Astrocyte (in vitro differentiated cells and primary cell): ENCODE measurements around the gene MBOAT2. TPM values are rescaled to one million over a fixed set of nuclear protein-coding genes. Genes with fewer than 3 reads are reported as not detected.

Source experiments
- DNase-seq: peaks from one replicate; pipeline ENCODE4 v3.0.0-alpha.2; 2010; ENCODE audit warnings: low read depth
- FAIRE-seq: peaks from 2 replicates; lab custom pipeline; 2011; peaks lifted over from hg19 to GRCh38; lab: Jason Lieb, UNC
- H2AFZ ChIP-seq: 2 replicates; pipeline ENCODE4 v1.6.0; 2012; ENCODE audit warnings: low read depth, low read length, inconsistent platforms
- H3K27ac ChIP-seq: 2 replicates; pipeline ENCODE4 v1.5.1; 2011; ENCODE audit warnings: low read depth, low read length, inconsistent platforms
- H3K27me3 ChIP-seq: 2 replicates; pipeline ENCODE4 v1.6.0; 2011; ENCODE audit warnings: low read length, inconsistent platforms; ENCODE audit not compliant: insufficient read depth
- H3K36me3 ChIP-seq: 2 replicates; pipeline ENCODE4 v1.5.1; 2011; ENCODE audit warnings: low read length, inconsistent platforms; ENCODE audit not compliant: insufficient read depth
- H3K4me1 ChIP-seq: 2 replicates; pipeline ENCODE4 v1.5.1; 2011; ENCODE audit warnings: low read length, inconsistent platforms; ENCODE audit not compliant: insufficient read depth
- H3K4me2 ChIP-seq: 2 replicates; pipeline ENCODE4 v1.6.0; 2012; ENCODE audit warnings: low read length, inconsistent platforms
- H3K4me3 ChIP-seq: 2 replicates; pipeline ENCODE4 v1.5.1; 2011; ENCODE audit warnings: low read depth, mild to moderate bottlenecking, low read length, inconsistent platforms; ENCODE audit not compliant: insufficient read depth
- H3K79me2 ChIP-seq: 2 replicates; pipeline ENCODE4 v1.6.0; 2012; ENCODE audit warnings: mild to moderate bottlenecking, low read length, inconsistent platforms; ENCODE audit not compliant: insufficient read depth
- H3K9ac ChIP-seq: 2 replicates; pipeline ENCODE4 v1.6.0; 2012; ENCODE audit warnings: mild to moderate bottlenecking, low read length, inconsistent platforms
- H3K9me3 ChIP-seq: 2 replicates; pipeline ENCODE4 v1.5.1; 2012; ENCODE audit warnings: low read depth, mild to moderate bottlenecking, low read length, inconsistent platforms; ENCODE audit not compliant: insufficient read depth
- H4K20me1 ChIP-seq: 2 replicates; pipeline ENCODE4 v1.6.0; 2012; ENCODE audit warnings: low read length, inconsistent platforms; ENCODE audit not compliant: insufficient read depth
- H3K27ac Mint-ChIP-seq: one replicate; pipeline ENCODE4 v1.8.0; 2021; ENCODE audit warnings: mild to moderate bottlenecking, mixed read lengths; ENCODE audit not compliant: unreplicated experiment
- H3K27me3 Mint-ChIP-seq: one replicate; pipeline ENCODE4 v1.8.0; 2021; ENCODE audit warnings: low read depth, mixed read lengths; ENCODE audit not compliant: unreplicated experiment
- H3K36me3 Mint-ChIP-seq: one replicate; pipeline ENCODE4 v1.8.0; 2021; ENCODE audit warnings: low read depth, mixed read lengths; ENCODE audit not compliant: unreplicated experiment
- H3K4me1 Mint-ChIP-seq: one replicate; pipeline ENCODE4 v1.8.0; 2021; ENCODE audit warnings: low read depth, mixed read lengths; ENCODE audit not compliant: unreplicated experiment
- H3K4me3 Mint-ChIP-seq: one replicate; pipeline ENCODE4 v1.8.0; 2021; ENCODE audit warnings: mild to moderate bottlenecking, moderate library complexity, mixed read lengths; ENCODE audit not compliant: unreplicated experiment
- H3K9me3 Mint-ChIP-seq: one replicate; pipeline ENCODE4 v1.8.0; 2021; ENCODE audit warnings: mild to moderate bottlenecking, mixed read lengths; ENCODE audit not compliant: unreplicated experiment
- EZH2 ChIP-seq: IDR thresholded peaks from 2 replicates; pipeline ENCODE4 v1.6.1; 2012; ENCODE audit warnings: mild to moderate bottlenecking, low read length, inconsistent platforms; ENCODE audit not compliant: insufficient read depth
- total RNA-seq: library from RNA; stranded (reverse); gene quantifications from 2 replicates; pipeline ENCODE4 v1.2.1, GENCODE V29; 2021
- TF ChIP-seq, protein P1 (sequence below): IDR thresholded peaks from 2 replicates; pipeline ENCODE4 v1.5.1; 2011; ENCODE audit warnings: low read depth, mild to moderate bottlenecking, inconsistent platforms, low read length, moderate library complexity; ENCODE audit not compliant: insufficient read depth

MBOAT2 gene
- total RNA-seq, 1 donor from 2014 or later, result 54.6 TPM

DNA sequence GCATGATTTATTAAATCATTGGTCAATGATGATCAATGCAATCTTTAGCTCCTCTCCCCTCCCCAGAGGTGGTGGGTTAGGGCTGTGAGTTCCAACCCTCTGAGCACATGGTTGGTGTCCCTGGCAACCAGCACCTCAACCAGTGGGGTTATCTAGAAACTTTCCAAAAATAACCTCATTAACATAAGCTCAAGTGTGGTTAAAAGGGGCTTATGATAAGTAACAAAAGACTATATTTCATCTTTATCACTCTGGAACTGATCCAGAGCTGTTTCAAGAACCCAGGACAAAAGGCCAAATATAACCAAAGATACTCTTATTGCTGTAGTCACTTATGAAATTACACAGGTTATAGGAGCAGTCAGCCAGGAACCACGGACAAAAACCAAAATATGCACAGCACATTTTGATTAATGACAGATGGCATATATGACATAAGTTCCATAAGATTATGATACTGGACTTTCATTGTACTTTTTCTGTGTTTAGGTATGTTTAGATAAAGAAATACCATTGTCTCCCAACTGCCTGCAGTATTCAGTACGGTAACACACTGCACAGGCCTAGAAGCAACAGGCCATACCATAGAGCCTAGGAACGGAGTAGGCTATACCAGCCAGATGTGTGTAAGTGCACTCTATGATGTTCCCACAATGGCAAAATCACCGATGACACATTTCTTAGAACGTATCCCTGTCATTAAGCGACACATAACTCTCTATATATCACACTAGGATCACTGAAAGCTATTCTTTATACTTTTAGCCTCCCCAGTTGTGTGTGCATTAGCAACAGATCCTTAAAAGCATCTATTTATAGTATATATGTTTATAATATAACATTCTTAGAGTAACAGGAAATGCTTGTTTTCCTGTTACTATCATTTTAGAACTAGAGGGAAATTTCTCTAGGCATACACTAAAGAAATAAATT, 197.9 kb downstream of the MBOAT2 start:
- peaks cover 26% of the 10 kb centered on the region for H3K36me3 ChIP-seq
- H3K9me3 Mint-ChIP-seq, result no peaks in the 10 kb centered on the region
- DNase-seq, result peak; percentile 12
- H3K9me3 ChIP-seq, result no peaks in the 10 kb centered on the region
- no peak overlapping the region for H3K9ac ChIP-seq
- FAIRE-seq, result no peak
- peaks cover 16% of the 10 kb centered on the region for H3K4me1 Mint-ChIP-seq
- H3K27ac ChIP-seq, result no peak overlapping the region
- H3K27ac Mint-ChIP-seq, result no peak overlapping the region
- H3K79me2 ChIP-seq, result no peaks in the 10 kb centered on the region
- no peak overlapping the region for H2AFZ ChIP-seq
- no peaks in the 10 kb centered on the region for H3K27me3 ChIP-seq
- no peaks in the 10 kb centered on the region for H3K27me3 Mint-ChIP-seq
- TF ChIP-seq, protein P1, sequence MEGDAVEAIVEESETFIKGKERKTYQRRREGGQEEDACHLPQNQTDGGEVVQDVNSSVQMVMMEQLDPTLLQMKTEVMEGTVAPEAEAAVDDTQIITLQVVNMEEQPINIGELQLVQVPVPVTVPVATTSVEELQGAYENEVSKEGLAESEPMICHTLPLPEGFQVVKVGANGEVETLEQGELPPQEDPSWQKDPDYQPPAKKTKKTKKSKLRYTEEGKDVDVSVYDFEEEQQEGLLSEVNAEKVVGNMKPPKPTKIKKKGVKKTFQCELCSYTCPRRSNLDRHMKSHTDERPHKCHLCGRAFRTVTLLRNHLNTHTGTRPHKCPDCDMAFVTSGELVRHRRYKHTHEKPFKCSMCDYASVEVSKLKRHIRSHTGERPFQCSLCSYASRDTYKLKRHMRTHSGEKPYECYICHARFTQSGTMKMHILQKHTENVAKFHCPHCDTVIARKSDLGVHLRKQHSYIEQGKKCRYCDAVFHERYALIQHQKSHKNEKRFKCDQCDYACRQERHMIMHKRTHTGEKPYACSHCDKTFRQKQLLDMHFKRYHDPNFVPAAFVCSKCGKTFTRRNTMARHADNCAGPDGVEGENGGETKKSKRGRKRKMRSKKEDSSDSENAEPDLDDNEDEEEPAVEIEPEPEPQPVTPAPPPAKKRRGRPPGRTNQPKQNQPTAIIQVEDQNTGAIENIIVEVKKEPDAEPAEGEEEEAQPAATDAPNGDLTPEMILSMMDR, result no peak
- TF ChIP-seq EZH2, result no peak
- no peak overlapping the region for H3K4me2 ChIP-seq
- peaks cover 8% of the 10 kb centered on the region for H4K20me1 ChIP-seq
- H3K36me3 Mint-ChIP-seq, result peaks cover 17% of the 10 kb centered on the region
- H3K4me3 Mint-ChIP-seq, result no peak overlapping the region
- no peak overlapping the region for H3K4me3 ChIP-seq
- peaks cover 16% of the 10 kb centered on the region for H3K4me1 ChIP-seq

DNA sequence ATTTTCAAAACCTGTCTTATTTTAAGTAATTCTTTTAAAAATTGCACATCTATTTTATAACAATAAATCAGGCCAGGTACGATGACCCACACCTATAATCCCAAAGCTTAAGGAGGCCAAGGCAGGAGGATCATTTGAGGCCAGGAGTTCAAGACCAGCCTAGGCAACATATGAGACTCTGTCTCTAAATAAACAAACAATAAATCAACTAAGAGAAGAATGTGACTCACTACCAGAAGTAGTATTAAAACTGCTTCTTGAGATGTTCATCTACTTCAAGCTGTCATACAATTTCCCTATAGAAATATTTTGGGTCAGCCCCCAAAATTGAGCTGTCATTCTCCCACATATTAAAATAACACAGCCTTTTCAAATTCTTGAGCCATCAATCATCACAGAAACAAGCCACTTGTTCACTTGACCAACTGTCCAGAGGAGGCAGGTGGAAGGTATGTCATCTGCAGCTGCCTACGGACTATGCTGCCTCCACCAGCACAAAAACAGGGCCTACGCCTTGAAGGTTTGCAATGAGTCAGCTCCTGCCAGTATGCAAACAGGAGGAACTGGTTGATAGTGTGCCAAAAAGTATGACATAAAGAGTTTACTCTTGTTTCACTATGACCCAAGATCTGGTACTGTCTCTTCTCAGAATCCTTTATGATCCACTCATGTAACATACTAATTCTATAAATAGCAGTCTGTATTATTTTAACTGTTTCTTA, 199.7 kb downstream of the MBOAT2 start:
- no peak overlapping the region for H3K9ac ChIP-seq
- H3K4me3 ChIP-seq, result no peak overlapping the region
- H3K27me3 ChIP-seq, result no peaks in the 10 kb centered on the region
- Mint-ChIP-seq H3K9me3 (no peaks in the 10 kb centered on the region), H3K4me1 (peaks cover 23% of the 10 kb centered on the region), H3K27ac (peak overlapping the region; percentile 70), H3K36me3 (peaks cover 10% of the 10 kb centered on the region), H3K27me3 (no peaks in the 10 kb centered on the region), H3K4me3 (no peak overlapping the region)
- peak overlapping the region; percentile 52 for H3K27ac ChIP-seq
- H3K4me2 ChIP-seq, result peak overlapping the region; percentile 16
- peaks cover 8% of the 10 kb centered on the region for H4K20me1 ChIP-seq
- peaks cover 16% of the 10 kb centered on the region for H3K4me1 ChIP-seq
- H3K36me3 ChIP-seq, result peaks cover 23% of the 10 kb centered on the region
- DNase-seq, result peak; percentile 93
- TF ChIP-seq EZH2, result no peak
- TF ChIP-seq, protein P1, result no peak
- no peaks in the 10 kb centered on the region for H3K9me3 ChIP-seq
- no peaks in the 10 kb centered on the region for H3K79me2 ChIP-seq
- FAIRE-seq, result no peak
- H2AFZ ChIP-seq, result no peak overlapping the region
